Measurements from ENCODE around the gene CASZ1. TPM values are rescaled to one million over a fixed set of nuclear protein-coding genes. Genes with fewer than 3 reads are reported as not detected.

Gene CASZ1
- total RNA-seq, 1 experiment from 2014 or later, result 27.8 TPM

GRCh38 chr1:10597492-10598388 is 198.7 kb downstream of the CASZ1 start:
- in situ Hi-C loops (cut with HindIII; ENCODE audit: low pct_unique_long_range_greater_than_20kb, low sequenced_read_pairs), result no loop called here
- POLR2A ChIA-PET, result no interaction called here
- TF ChIP-seq SIN3A (IDR thresholded peaks at IDR 0.05; ENCODE audit: borderline replicate concordance, insufficient read depth, low read depth, low read length), result no peak
- TF ChIP-seq POLR2AphosphoS5 (IDR thresholded peaks at IDR 0.05; ENCODE audit: low read depth, low read length), result no peak
- TF ChIP-seq TCF7L2 (IDR thresholded peaks at IDR 0.05; ENCODE audit: low read depth, low read length), result no peak
- no peak for TF ChIP-seq CTCF (IDR thresholded peaks at IDR 0.05)
- no peak for TF ChIP-seq REST (IDR thresholded peaks at IDR 0.05; ENCODE audit: insufficient read depth in 1 of 2, low read depth in 2 of 2, low read length in 1 of 2)
- intact Hi-C loops (cut with micrococcal nuclease; ENCODE audit: unreplicated experiment), result no loop called here
- DNase-seq (ENCODE audit: low read depth, low spot score) (no peak), ATAC-seq (no peak)
- Histone ChIP-seq H3K27ac (ENCODE audit: low read length) (no peak overlapping the region), H3K4me1 (ENCODE audit: control insufficient read depth, insufficient read depth, low read length) (peaks cover 9% of the 10 kb centered on the region), H3K4me3 (ENCODE audit: low read depth in 2 of 2, low read length in 2 of 2) (no peak overlapping the region), H3K27me3 (ENCODE audit: control insufficient read depth, insufficient read depth, low read length) (no peaks in the 10 kb centered on the region), H3K9me3 (ENCODE audit: control insufficient read depth, insufficient read depth, low read depth, low read length) (no peaks in the 10 kb centered on the region), H3K36me3 (ENCODE audit: control insufficient read depth, insufficient read depth, low read length) (no peaks in the 10 kb centered on the region)
- CTCF ChIA-PET, result no interaction called here
- no TSS peak for BruUV-seq (replicated peaks)

- POLR2A ChIA-PET, result no interaction called here
Observed at GRCh38 chr1:10596780-10597179, 199.7 kb downstream of the CASZ1 start.

More at GRCh38 chr1:10596780-10597179, 199.7 kb downstream of the CASZ1 start:
- Histone ChIP-seq H3K36me3 (ENCODE audit: control insufficient read depth, insufficient read depth, low read length) (no peaks in the 10 kb centered on the region), H3K4me3 (ENCODE audit: low read depth in 2 of 2, low read length in 2 of 2) (no peak overlapping the region), H3K27ac (ENCODE audit: low read length) (no peak overlapping the region), H3K27me3 (ENCODE audit: control insufficient read depth, insufficient read depth, low read length) (no peaks in the 10 kb centered on the region), H3K4me1 (ENCODE audit: control insufficient read depth, insufficient read depth, low read length) (peaks cover 9% of the 10 kb centered on the region), H3K9me3 (ENCODE audit: control insufficient read depth, insufficient read depth, low read depth, low read length) (no peaks in the 10 kb centered on the region)
- ATAC-seq, result no peak
- DNase-seq (ENCODE audit: low read depth, low spot score), result no peak
- intact Hi-C loops (cut with micrococcal nuclease; ENCODE audit: unreplicated experiment), result no loop called here
- no TSS peak for BruUV-seq (replicated peaks)
- TF ChIP-seq POLR2AphosphoS5 (IDR thresholded peaks at IDR 0.05; ENCODE audit: low read depth, low read length), result no peak
- in situ Hi-C loops (cut with HindIII; ENCODE audit: low pct_unique_long_range_greater_than_20kb, low sequenced_read_pairs), result no loop called here
- CTCF ChIA-PET, result no interaction called here

Measured in Panc1 (cell line).